Neural crest cell (in vitro differentiated cells): Measurements from ENCODE around the gene TCEAL3. TPM values are rescaled to one million over a fixed set of nuclear protein-coding genes. Genes with fewer than 3 reads are reported as not detected.

Experiments used
- DNase-seq: peaks from one replicate; pipeline ENCODE4 v3.0.0; 2021; ENCODE audit warnings: low read depth, mixed read lengths, low spot score
- H3K27ac Mint-ChIP-seq: one replicate; pipeline ENCODE4 v1.8.0; 2021; ENCODE audit warnings: mild to moderate bottlenecking, mixed read lengths; ENCODE audit not compliant: unreplicated experiment
- H3K27me3 Mint-ChIP-seq: 2 replicates; pipeline ENCODE4 v1.8.0; 2021; ENCODE audit warnings: low read depth, mild to moderate bottlenecking, mixed read lengths
- H3K36me3 Mint-ChIP-seq: 2 replicates; pipeline ENCODE4 v1.8.0; 2021; ENCODE audit warnings: low read depth, mild to moderate bottlenecking, mixed read lengths
- H3K4me1 Mint-ChIP-seq: 2 replicates; pipeline ENCODE4 v1.8.0; 2021; ENCODE audit warnings: mixed read lengths
- H3K4me3 Mint-ChIP-seq: one replicate; pipeline ENCODE4 v1.8.0; 2021; ENCODE audit warnings: mild to moderate bottlenecking, mixed read lengths
- H3K9me3 Mint-ChIP-seq: 2 replicates; pipeline ENCODE4 v1.8.0; 2021; ENCODE audit warnings: mixed read lengths
- CTCF ChIP-seq: fragments of 200-600 bp; sonication (generic); conservative IDR thresholded peaks from 2 replicates; pipeline ENCODE4 v1.5.0; 2021; ENCODE audit warnings: antibody characterized with exemption, mild to moderate bottlenecking
- total RNA-seq: library from RNA; stranded (reverse); gene quantifications from 2 replicates; pipeline ENCODE4 v1.2.1, GENCODE V29; 2021

Gene TCEAL3
- total RNA-seq, 1 donor from 2014 or later, result 11.1 TPM

- no peak for TF ChIP-seq CTCF
- no peaks in the 10 kb centered on the region for H3K36me3 Mint-ChIP-seq
- DNase-seq, result no peak
- no peak overlapping the region for H3K27ac Mint-ChIP-seq
- H3K27me3 Mint-ChIP-seq, result no peaks in the 10 kb centered on the region
- no peaks in the 10 kb centered on the region for H3K4me1 Mint-ChIP-seq
- no peak overlapping the region for H3K4me3 Mint-ChIP-seq
- peaks cover 2% of the 10 kb centered on the region for H3K9me3 Mint-ChIP-seq
Measured at GRCh38 chrX:103571121-103571520, 36.6 kb upstream of the TCEAL3 start.

- H3K4me3 Mint-ChIP-seq, result no peak overlapping the region
- H3K9me3 Mint-ChIP-seq, result peaks cover 2% of the 10 kb centered on the region
- no peak for TF ChIP-seq CTCF
Measured at GRCh38 chrX:103571726-103572125, 36.0 kb upstream of the TCEAL3 start.

GRCh38 chrX:103573202-103573601, 34.6 kb upstream of the TCEAL3 start:
- Mint-ChIP-seq H3K27me3 (no peaks in the 10 kb centered on the region), H3K4me3 (no peak overlapping the region), H3K36me3 (no peaks in the 10 kb centered on the region), H3K9me3 (peaks cover 2% of the 10 kb centered on the region), H3K27ac (no peak overlapping the region), H3K4me1 (no peaks in the 10 kb centered on the region)
- no peak for TF ChIP-seq CTCF
- no peak for DNase-seq

More at GRCh38 chrX:103571726-103572125, 36.0 kb upstream of the TCEAL3 start:
- Mint-ChIP-seq H3K4me1 (no peaks in the 10 kb centered on the region), H3K27me3 (no peaks in the 10 kb centered on the region), H3K36me3 (no peaks in the 10 kb centered on the region), H3K27ac (no peak overlapping the region)
- DNase-seq, result no peak

- no peak for TF ChIP-seq CTCF
- Mint-ChIP-seq H3K36me3 (peaks cover 6% of the 10 kb centered on the region), H3K9me3 (peaks cover 10% of the 10 kb centered on the region), H3K4me1 (peaks cover 14% of the 10 kb centered on the region), H3K27me3 (peaks cover 9% of the 10 kb centered on the region), H3K27ac (no peak overlapping the region), H3K4me3 (peak overlapping the region; percentile 93)
- no peak for DNase-seq
Measured at GRCh38 chrX:103584596-103584995, 23.2 kb upstream of the TCEAL3 start.

- Mint-ChIP-seq H3K4me3 (peak within 1 kb of the TSS; percentile 93), H3K27me3 (peaks cover 7% of the 10 kb centered on the region), H3K9me3 (peaks cover 8% of the 10 kb centered on the region), H3K36me3 (peaks cover 6% of the 10 kb centered on the region), H3K27ac (peak within 1 kb of the TSS; percentile 89), H3K4me1 (peaks cover 14% of the 10 kb centered on the region)
- TF ChIP-seq CTCF, result no peak
- DNase-seq, result no peak
Measured at GRCh38 chrX:103585411-103586313, 22.1 kb upstream of the TCEAL3 start, which contains the start of gene TCEAL4. TCEAL4 (plus strand) TSS chrX:103585515; CDS start chrX:103586676, 1,161 bp downstream.
